ENCODE measurements around the gene MMP13.

- no peak for TF ChIP-seq MTF1 (CRISPR knock-in tag; IDR thresholded peaks at IDR 0.05)
- TF ChIP-seq CTCF (CRISPR knock-in tag; IDR thresholded peaks at IDR 0.05) = no peak
- TF ChIP-seq ZNF282 (IDR thresholded peaks at IDR 0.05; ENCODE audit: partially characterized antibody) = no peak
- no peak for TF ChIP-seq ZNF468 (CRISPR knock-in tag; IDR thresholded peaks at IDR 0.05)
- TF ChIP-seq NR2F1 (CRISPR knock-in tag; IDR thresholded peaks at IDR 0.05) = no peak
- TF ChIP-seq ZNF513 (CRISPR knock-in tag; conservative IDR thresholded peaks at IDR 0.05) = no peak
- TF ChIP-seq PRDM10 (CRISPR knock-in tag; IDR thresholded peaks at IDR 0.05; ENCODE audit: low read depth) = no peak
Observed at GRCh38 chr11:102957953-102958352, 2.4 kb upstream of the MMP13 start.
